GM23248 (cell line): ENCODE results near the gene PARP9.

Experiments
- EZH2 ChIP-seq: fragments of 200-600 bp; sonication (generic); IDR thresholded peaks from 2 replicates; pipeline ENCODE4 v1.6.1; 2018; ENCODE audit warnings: antibody characterized with exemption, mild to moderate bottlenecking; ENCODE audit not compliant: insufficient read depth, poor library complexity, severe bottlenecking
- EZH2phosphoT487 ChIP-seq: fragments of 200-600 bp; sonication (generic); IDR thresholded peaks from 2 replicates; pipeline ENCODE4 v1.6.1; 2018; ENCODE audit warnings: antibody characterized with exemption, moderate library complexity, mild to moderate bottlenecking, low read depth; ENCODE audit not compliant: insufficient read depth

- TF ChIP-seq EZH2 (no peak), EZH2phosphoT487 (no peak)
Measured at GRCh38 chr3:122520861-122521260, 43.2 kb downstream of the PARP9 start.
